GM23248 (cell line): ENCODE data around the gene ZCCHC8.
"Not testable (repeated sequence)": the region's sequence is repeated elsewhere in the genome, so short reads cannot be mapped to it uniquely, and the experiment has no call there.

Experiments
- EZH2 ChIP-seq: fragments of 200-600 bp; sonication (generic); IDR thresholded peaks from 2 replicates; pipeline ENCODE4 v1.6.1; 2018; ENCODE audit warnings: antibody characterized with exemption, mild to moderate bottlenecking; ENCODE audit not compliant: insufficient read depth, poor library complexity, severe bottlenecking
- EZH2phosphoT487 ChIP-seq: fragments of 200-600 bp; sonication (generic); IDR thresholded peaks from 2 replicates; pipeline ENCODE4 v1.6.1; 2018; ENCODE audit warnings: antibody characterized with exemption, moderate library complexity, mild to moderate bottlenecking, low read depth; ENCODE audit not compliant: insufficient read depth

- not testable (repeated sequence) for TF ChIP-seq EZH2, EZH2phosphoT487
These were observed 16.3 kb downstream of the ZCCHC8 start for GRCh38 chr12:122484385-122484784.
